Activated CD8-positive, alpha-beta T cell treated with anti-CD3 and anti-CD28 coated beads for 36 hours (primary cell): ENCODE results near the gene ZNF575. TPM values are rescaled to one million over a fixed set of nuclear protein-coding genes. Genes with fewer than 3 reads are reported as not detected.

Source experiments
- ATAC-seq: fragments of 200-7000 bp; cut with Tn5 transposase; one replicate; pipeline ENCODE4 v1.10.0; 2021; ENCODE audit warnings: mild to moderate bottlenecking, moderate library complexity
- CTCF ChIA-PET: fragments of 350-600 bp; sonication (Branson Sonifier 250); formaldehyde crosslinking; loops from one replicate; lab custom pipeline; 2021; ENCODE audit warnings: antibody characterized with exemption; lab: Charles Lee
- POLR2A ChIA-PET: fragments of 350-600 bp; sonication (Branson Sonifier 250); formaldehyde crosslinking; loops from one replicate; lab custom pipeline; 2021; ENCODE audit warnings: antibody characterized with exemption; lab: Charles Lee
- DNase-seq: peaks from one replicate; pipeline ENCODE4 v3.0.0-alpha.2; 2020
- H3K27ac Mint-ChIP-seq: one replicate; pipeline ENCODE4 v1.8.0; 2021; ENCODE audit warnings: mild to moderate bottlenecking, mixed read lengths
- H3K27me3 Mint-ChIP-seq: one replicate; pipeline ENCODE4 v1.8.0; 2021; ENCODE audit warnings: mixed read lengths
- H3K36me3 Mint-ChIP-seq: one replicate; pipeline ENCODE4 v1.8.0; 2021; ENCODE audit warnings: low read depth, mixed read lengths
- H3K4me1 Mint-ChIP-seq: one replicate; pipeline ENCODE4 v1.8.0; 2021; ENCODE audit warnings: low read depth, mixed read lengths
- H3K4me3 Mint-ChIP-seq: one replicate; pipeline ENCODE4 v1.8.0; 2021; ENCODE audit warnings: mild to moderate bottlenecking, moderate library complexity, mixed read lengths
- H3K9me3 Mint-ChIP-seq: one replicate; pipeline ENCODE4 v1.8.0; 2021; ENCODE audit warnings: mixed read lengths
- intact Hi-C: fragments of 100-400 bp; cut with micrococcal nuclease; formaldehyde crosslinking; loops from one replicate; pipeline ENCODE4 v1.10.0; 2022
- total RNA-seq, 2 experiments: library from RNA; stranded (reverse); gene quantifications; one replicate each; pipeline ENCODE4 v1.2.3, GENCODE V29; 2021
- TF ChIP-seq, protein P1 (sequence below): fragments of 200-600 bp; IDR thresholded peaks from one replicate; pipeline ENCODE4 v1.8.0; 2022; ENCODE audit warnings: antibody characterized with exemption, mild to moderate bottlenecking

The ZNF575 gene
- total RNA-seq, 2 experiments from 2014 or later, result 1.2 to 2.0 TPM

- peak; percentile 56 for DNase-seq
- TF ChIP-seq, protein P1, sequence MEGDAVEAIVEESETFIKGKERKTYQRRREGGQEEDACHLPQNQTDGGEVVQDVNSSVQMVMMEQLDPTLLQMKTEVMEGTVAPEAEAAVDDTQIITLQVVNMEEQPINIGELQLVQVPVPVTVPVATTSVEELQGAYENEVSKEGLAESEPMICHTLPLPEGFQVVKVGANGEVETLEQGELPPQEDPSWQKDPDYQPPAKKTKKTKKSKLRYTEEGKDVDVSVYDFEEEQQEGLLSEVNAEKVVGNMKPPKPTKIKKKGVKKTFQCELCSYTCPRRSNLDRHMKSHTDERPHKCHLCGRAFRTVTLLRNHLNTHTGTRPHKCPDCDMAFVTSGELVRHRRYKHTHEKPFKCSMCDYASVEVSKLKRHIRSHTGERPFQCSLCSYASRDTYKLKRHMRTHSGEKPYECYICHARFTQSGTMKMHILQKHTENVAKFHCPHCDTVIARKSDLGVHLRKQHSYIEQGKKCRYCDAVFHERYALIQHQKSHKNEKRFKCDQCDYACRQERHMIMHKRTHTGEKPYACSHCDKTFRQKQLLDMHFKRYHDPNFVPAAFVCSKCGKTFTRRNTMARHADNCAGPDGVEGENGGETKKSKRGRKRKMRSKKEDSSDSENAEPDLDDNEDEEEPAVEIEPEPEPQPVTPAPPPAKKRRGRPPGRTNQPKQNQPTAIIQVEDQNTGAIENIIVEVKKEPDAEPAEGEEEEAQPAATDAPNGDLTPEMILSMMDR, result no peak
- Mint-ChIP-seq H3K9me3 (no peaks in the 10 kb centered on the region), H3K36me3 (peaks cover 1% of the 10 kb centered on the region), H3K4me3 (peak overlapping the region; percentile 93), H3K27me3 (no peaks in the 10 kb centered on the region), H3K4me1 (peaks cover 25% of the 10 kb centered on the region), H3K27ac (peak overlapping the region; percentile 97)
- ChIA-PET POLR2A (interaction anchor here (0.6 to 1.7 kb wide), 5 partner anchors 12 to 68 kb away, joined by 3 to 6 read pairs (median 3); partner anchors contain the start of gene PHLDB3), CTCF (interaction anchor here (0.8 to 9.4 kb wide), 7 partner anchors 10 to 94 kb away, joined by 3 to 328 read pairs (median 6); no protein-coding TSS in a partner anchor)
- intact Hi-C loops, result no loop called here
- peak; percentile 13 for ATAC-seq
These were observed 6.9 kb upstream of the ZNF575 start for GRCh38 chr19:43525836-43526771.

DNA sequence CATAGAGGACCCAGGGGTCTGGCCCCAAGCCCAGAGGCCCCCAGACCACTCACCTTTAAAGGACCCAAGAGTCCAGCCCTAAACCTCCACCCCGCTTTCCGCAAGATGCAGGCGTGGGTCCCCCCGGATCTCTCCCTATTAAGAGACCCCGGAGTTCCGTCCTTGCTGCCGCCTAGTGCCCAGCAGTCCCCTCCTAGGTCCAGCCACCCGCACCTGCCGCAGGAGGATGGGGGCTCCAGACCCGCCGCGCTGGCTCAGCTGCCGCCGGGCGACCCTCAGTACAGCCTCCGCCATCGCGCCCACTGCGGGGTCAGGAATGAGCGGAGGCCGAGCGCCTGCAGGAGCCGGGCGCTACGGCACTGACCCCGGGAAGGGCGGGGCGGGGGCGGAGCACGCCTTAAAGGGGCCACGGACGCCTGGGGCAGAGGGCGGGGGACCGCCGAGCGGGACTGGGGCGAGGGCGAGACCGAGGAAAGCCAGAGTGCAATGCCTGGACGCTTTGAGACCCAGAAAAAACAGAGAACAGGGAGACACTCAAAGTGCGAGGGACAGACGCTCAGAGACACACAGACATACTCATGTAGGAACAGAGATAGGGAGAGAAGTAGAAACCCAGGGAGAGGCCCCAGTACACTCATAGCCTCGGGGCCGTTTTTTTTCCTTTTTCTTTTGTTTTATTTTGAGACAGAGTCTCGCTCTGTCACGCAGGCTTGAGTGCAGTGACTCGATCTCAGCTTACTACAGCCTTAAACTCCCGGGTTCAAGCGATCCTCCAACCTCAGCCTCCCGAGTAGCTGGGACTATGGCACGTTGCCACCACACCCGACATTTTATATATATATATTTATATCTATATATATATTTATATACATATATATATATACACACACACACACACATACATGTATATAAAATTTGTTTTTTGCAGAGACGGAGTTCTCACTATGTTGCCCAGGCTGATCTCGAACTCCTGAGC lies 5.8 kb upstream of the ZNF575 start, which contains the start of gene ETHE1:
Gene ETHE1, minus strand, starts transcription at position 318 of the 976 bp plus-strand sequence. Its CDS starts 24 bp downstream, at position 294.
- ChIA-PET POLR2A (interaction anchor here (0.6 to 2.0 kb wide), 3 partner anchors 48 to 87 kb away, joined by 3 to 6 read pairs (median 4); partner anchors contain the start of gene PINLYP), CTCF (interaction anchor here (1.1 to 3.2 kb wide), 7 partner anchors 7 to 80 kb away, joined by 3 to 18 read pairs (median 7); no protein-coding TSS in a partner anchor)
- peak; percentile 85 for DNase-seq
- Mint-ChIP-seq H3K4me1 (peaks cover 25% of the 10 kb centered on the region), H3K27me3 (no peaks in the 10 kb centered on the region), H3K9me3 (no peaks in the 10 kb centered on the region), H3K27ac (peak within 1 kb of the TSS; percentile 97), H3K36me3 (peaks cover 1% of the 10 kb centered on the region), H3K4me3 (peak within 1 kb of the TSS; percentile 93)
- TF ChIP-seq, protein P1, result no peak
- peak; percentile 76 for ATAC-seq
- intact Hi-C loops, result no loop called here

DNA sequence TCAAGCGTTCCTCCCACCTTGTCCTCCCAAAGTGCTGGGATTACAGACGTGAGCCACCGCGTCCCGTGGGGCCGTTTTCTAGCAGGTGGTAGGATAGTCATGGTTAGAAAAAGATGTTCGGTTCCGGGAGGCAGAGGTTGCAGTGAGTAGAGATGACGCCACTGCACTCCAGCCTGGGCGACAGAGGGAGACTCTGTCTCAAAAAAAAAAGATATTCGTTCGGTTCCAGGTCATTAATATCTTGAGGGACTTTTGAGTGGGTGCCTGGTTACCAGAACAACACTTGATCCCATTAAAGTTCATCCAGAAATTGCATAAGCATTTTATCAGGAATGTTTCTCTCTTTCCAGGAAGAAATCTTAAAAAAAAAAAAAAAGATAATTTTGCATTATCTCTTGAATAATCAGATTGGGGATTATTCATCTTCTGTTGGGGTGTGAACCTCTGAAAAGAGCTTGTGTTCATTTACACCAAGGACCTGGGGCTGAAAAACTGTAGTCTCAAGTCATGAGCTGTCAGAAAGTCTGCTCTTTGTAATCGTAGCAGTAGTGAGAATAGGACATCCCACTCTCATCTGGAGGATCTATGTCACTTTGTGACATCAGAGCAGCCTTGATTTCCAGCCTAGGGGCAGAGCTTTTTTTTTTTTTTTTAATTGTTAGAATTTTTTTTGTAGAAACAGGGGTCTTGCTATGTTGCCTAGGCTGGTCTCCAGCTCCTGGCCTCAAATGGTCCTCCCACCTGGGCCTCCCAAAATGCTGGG lies 4.9 kb upstream of the ZNF575 start:
- POLR2A ChIA-PET, result interaction anchor here (0.6 to 2.0 kb wide), 4 partner anchors 48 to 88 kb away, joined by 3 to 6 read pairs (median 4); partner anchors contain the start of genes IRGQ and PINLYP
- Mint-ChIP-seq H3K36me3 (peaks cover 1% of the 10 kb centered on the region), H3K4me1 (peaks cover 30% of the 10 kb centered on the region), H3K27me3 (no peaks in the 10 kb centered on the region), H3K27ac (peak overlapping the region; percentile 61), H3K4me3 (peak overlapping the region; percentile 43), H3K9me3 (no peaks in the 10 kb centered on the region)
- intact Hi-C loops, result no loop called here
- CTCF ChIA-PET, result interaction anchor here (1.2 to 3.2 kb wide), 5 partner anchors 8 to 81 kb away, joined by 4 to 18 read pairs (median 8); no protein-coding TSS in a partner anchor
- ATAC-seq (peak; percentile 8), DNase-seq (peak; percentile 29)
- TF ChIP-seq, protein P1, result no peak

DNA sequence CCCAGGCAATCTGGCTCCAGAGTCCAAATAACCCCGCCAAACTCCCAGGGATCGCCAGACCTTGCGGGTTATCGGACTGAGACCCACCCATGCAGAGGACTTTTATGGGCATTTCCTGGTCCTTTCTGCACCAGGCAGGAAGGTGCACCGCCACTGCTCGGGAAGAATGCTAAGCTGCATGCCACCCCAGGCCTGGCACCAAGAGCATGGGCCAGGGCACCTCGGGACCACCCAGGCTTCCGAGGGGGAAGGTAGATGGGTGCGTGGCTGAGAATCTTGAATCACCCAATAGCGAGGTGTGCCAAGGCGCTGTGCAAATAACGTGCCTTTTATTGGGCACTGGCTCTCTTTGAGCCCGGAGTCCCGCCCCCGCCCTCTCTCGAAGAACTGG lies 422 bp upstream of the ZNF575 start:
- Mint-ChIP-seq H3K27me3 (no peaks in the 10 kb centered on the region), H3K4me1 (peaks cover 20% of the 10 kb centered on the region), H3K4me3 (peak overlapping the region; percentile 82), H3K36me3 (peaks cover 6% of the 10 kb centered on the region), H3K27ac (peak overlapping the region; percentile 85), H3K9me3 (no peaks in the 10 kb centered on the region)
- ChIA-PET CTCF (interaction anchor here (1.0 to 8.1 kb wide), 7 partner anchors 13 to 100 kb away, joined by 3 to 75 read pairs (median 9); partner anchors contain the start of genes IRGQ and ZNF576), POLR2A (interaction anchor here (0.7 to 1.2 kb wide), 11 partner anchors 23 to 247 kb away, joined by 3 to 6 read pairs (median 3); partner anchors contain the start of genes IRGQ, XRCC1 and ZNF576)
- intact Hi-C loops, result loop anchor here (10.0 kb wide), 1 partner anchor 62 kb away; the partner anchor contains the start of genes IRGQ and ZNF576
- ATAC-seq (peak; percentile 12), DNase-seq (no peak)
- TF ChIP-seq, protein P1, result no peak
